Endodermal cell (in vitro differentiated cells): ENCODE data around the gene NUP98. TPM values are rescaled to one million over a fixed set of nuclear protein-coding genes. Genes with fewer than 3 reads are reported as not detected.

ENCODE experiments used
- DNase-seq: peaks from one replicate; pipeline ENCODE4 v3.0.0-alpha.2; 2017
- H3K27ac ChIP-seq: 2 replicates; pipeline ENCODE4 v1.5.1; 2013; ENCODE audit warnings: mild to moderate bottlenecking, low read depth, low read length, moderate library complexity
- H3K27me3 ChIP-seq: 2 replicates; pipeline ENCODE4 v1.6.1; 2013; ENCODE audit warnings: mild to moderate bottlenecking, low read length, moderate library complexity; ENCODE audit not compliant: insufficient read depth, control insufficient read depth, poor library complexity, severe bottlenecking
- H3K36me3 ChIP-seq: 2 replicates; pipeline ENCODE4 v1.7.0; 2013; ENCODE audit warnings: mild to moderate bottlenecking, low read length, moderate library complexity; ENCODE audit not compliant: control insufficient read depth, insufficient read depth
- H3K4me1 ChIP-seq: one replicate; pipeline ENCODE4 v1.7.0; 2013; ENCODE audit warnings: low read length; ENCODE audit not compliant: control insufficient read depth, insufficient read depth
- H3K4me3 ChIP-seq: 2 replicates; pipeline ENCODE4 v1.5.1; 2013; ENCODE audit warnings: mild to moderate bottlenecking, low read length, moderate library complexity
- H3K9ac ChIP-seq: 2 replicates; pipeline ENCODE4 v1.6.1; 2013; ENCODE audit warnings: mild to moderate bottlenecking, low read length, moderate library complexity; ENCODE audit not compliant: poor library complexity, severe bottlenecking; ENCODE audit errors: extremely low read depth
- H3K9me3 ChIP-seq: 2 replicates; pipeline ENCODE4 v1.6.1; 2013; ENCODE audit warnings: mild to moderate bottlenecking, low read length, moderate library complexity; ENCODE audit not compliant: control insufficient read depth
- H3K27ac Mint-ChIP-seq: 2 replicates; pipeline ENCODE4 v1.8.0; 2020; ENCODE audit warnings: mixed read lengths
- H3K27me3 Mint-ChIP-seq: 2 replicates; pipeline ENCODE4 v1.8.0; 2021; ENCODE audit warnings: mild to moderate bottlenecking, mixed read lengths; ENCODE audit not compliant: insufficient read depth
- H3K36me3 Mint-ChIP-seq: 2 replicates; pipeline ENCODE4 v1.8.0; 2020; ENCODE audit warnings: low read depth, mixed read lengths
- H3K4me1 Mint-ChIP-seq: 2 replicates; pipeline ENCODE4 v1.8.0; 2020; ENCODE audit warnings: mixed read lengths
- H3K4me3 Mint-ChIP-seq: 2 replicates; pipeline ENCODE4 v1.8.0; 2020; ENCODE audit warnings: mild to moderate bottlenecking, moderate library complexity, mixed read lengths
- H3K9me3 Mint-ChIP-seq: 2 replicates; pipeline ENCODE4 v1.8.0; 2020; ENCODE audit warnings: mild to moderate bottlenecking, mixed read lengths
- WGBS, 2 experiments: methylation state at CpG; one replicate each; pipeline versions ENCODE4 v1.1.5 to v1.1.7; 2013; ENCODE audit warnings: missing lambda C conversion rate in 2 of 2, mixed read lengths in 1 of 2; ENCODE audit not compliant: insufficient coverage in 1 of 2, insufficient read length in 1 of 2; 5-methylcytosine and 5-hydroxymethylcytosine counted together
- total RNA-seq, 2 donors: library from RNA; stranded (reverse); fragmentation: NEBNext Ultra II Directional in 1 of 2; extraction: Animal tissue kit (Norgen Biotek cat#: 25700) in 1 of 2; gene quantifications; 2 replicates in 1 of 2; 3 replicates in 1 of 2; pipeline ENCODE4 v1.2.1, GENCODE V29; 2021
- TF ChIP-seq, protein P1 (sequence below): fragments of 200-600 bp; sonication (generic); conservative IDR thresholded peaks from 2 replicates; pipeline ENCODE4 v1.5.0; 2021; ENCODE audit warnings: antibody characterized with exemption, mild to moderate bottlenecking

The NUP98 gene
- total RNA-seq, 2 donors from 2014 or later, result 81.6 to 92.6 TPM

DNA sequence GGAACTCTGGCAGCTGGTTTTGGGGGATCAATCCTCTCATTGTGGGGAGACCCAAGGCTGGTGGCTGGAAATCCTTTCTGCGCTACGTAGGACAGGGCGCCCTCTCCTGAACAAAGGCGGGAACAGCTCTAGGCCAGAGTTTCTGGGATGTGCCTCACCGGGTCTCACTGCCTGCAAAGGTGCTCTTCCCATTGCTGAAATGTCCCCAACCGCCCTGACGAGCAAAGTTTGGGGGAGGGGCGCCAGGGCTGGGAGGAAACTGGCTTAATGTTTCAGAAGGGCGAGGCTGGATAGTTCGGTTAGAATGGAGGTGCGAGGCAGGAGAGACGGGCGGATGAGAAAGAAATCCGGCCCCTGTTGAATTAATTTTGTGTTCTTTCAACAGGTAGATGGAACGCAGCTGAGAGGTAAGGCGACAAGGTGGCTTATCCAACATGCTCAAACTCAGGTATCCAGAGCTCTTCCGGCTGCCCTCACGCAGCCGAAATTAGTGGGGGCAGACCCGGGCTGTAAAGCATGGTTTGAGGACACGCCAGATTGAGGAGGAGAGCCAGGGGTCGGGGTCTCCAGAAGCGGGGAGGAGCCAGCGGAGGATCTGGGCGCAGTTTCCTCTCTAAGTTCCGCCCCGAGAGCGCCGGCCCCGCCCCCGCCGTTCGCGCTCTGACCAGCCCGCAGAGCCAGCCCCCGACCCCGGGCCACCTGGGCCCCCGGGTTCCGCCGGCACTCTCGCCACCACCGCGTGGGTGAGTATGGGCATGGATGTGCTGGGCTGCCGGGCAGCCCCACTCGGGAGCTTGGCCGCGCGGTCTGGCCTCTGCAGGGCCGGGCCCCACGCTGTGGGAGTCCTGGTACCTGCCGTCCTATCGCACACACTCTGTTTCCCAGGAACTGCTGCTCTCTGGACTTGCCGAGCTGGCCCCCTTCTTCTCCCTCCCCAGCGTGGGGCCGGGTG is 10.8 kb upstream of the NUP98 start, which contains the start of gene PGAP2:
Gene PGAP2, plus strand, starts transcription at position 652 of the 952 bp plus-strand sequence. CDS start 2,700 bp downstream, outside the sequence.
- WGBS, 2 experiments, result 0 to 1% methylated on average over 33 to 54 of the region's 55 CpGs
- Mint-ChIP-seq H3K4me3 (peak within 1 kb of the TSS; percentile 88), H3K27ac (peak within 1 kb of the TSS; percentile 99), H3K27me3 (no peaks in the 10 kb centered on the region), H3K4me1 (peaks cover 8% of the 10 kb centered on the region), H3K36me3 (peaks cover 5% of the 10 kb centered on the region), H3K9me3 (no peaks in the 10 kb centered on the region)
- Histone ChIP-seq H3K9me3 (no peaks in the 10 kb centered on the region), H3K9ac (peak within 1 kb of the TSS; percentile 47), H3K27me3 (no peaks in the 10 kb centered on the region), H3K4me3 (peak within 1 kb of the TSS; percentile 91), H3K36me3 (no peaks in the 10 kb centered on the region), H3K27ac (no peak within 1 kb of the TSS), H3K4me1 (no peaks in the 10 kb centered on the region)
- TF ChIP-seq, protein P1, sequence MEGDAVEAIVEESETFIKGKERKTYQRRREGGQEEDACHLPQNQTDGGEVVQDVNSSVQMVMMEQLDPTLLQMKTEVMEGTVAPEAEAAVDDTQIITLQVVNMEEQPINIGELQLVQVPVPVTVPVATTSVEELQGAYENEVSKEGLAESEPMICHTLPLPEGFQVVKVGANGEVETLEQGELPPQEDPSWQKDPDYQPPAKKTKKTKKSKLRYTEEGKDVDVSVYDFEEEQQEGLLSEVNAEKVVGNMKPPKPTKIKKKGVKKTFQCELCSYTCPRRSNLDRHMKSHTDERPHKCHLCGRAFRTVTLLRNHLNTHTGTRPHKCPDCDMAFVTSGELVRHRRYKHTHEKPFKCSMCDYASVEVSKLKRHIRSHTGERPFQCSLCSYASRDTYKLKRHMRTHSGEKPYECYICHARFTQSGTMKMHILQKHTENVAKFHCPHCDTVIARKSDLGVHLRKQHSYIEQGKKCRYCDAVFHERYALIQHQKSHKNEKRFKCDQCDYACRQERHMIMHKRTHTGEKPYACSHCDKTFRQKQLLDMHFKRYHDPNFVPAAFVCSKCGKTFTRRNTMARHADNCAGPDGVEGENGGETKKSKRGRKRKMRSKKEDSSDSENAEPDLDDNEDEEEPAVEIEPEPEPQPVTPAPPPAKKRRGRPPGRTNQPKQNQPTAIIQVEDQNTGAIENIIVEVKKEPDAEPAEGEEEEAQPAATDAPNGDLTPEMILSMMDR, result peak; percentile 85
- DNase-seq, result peak; percentile 95

- no peaks in the 10 kb centered on the region for H3K4me1 ChIP-seq
- H3K27me3 ChIP-seq, result no peaks in the 10 kb centered on the region
- H3K36me3 ChIP-seq, result no peaks in the 10 kb centered on the region
- WGBS, 2 experiments, result 74 to 96% methylated on average over 6 to 10 of the region's 11 CpGs
- no peak overlapping the region for H3K4me3 Mint-ChIP-seq
- H3K27me3 Mint-ChIP-seq, result no peaks in the 10 kb centered on the region
- no peak overlapping the region for H3K9ac ChIP-seq
- DNase-seq, result no peak
- H3K4me3 ChIP-seq, result no peak overlapping the region
- TF ChIP-seq, protein P1, result no peak
- H3K27ac ChIP-seq, result no peak overlapping the region
- no peaks in the 10 kb centered on the region for H3K36me3 Mint-ChIP-seq
- no peaks in the 10 kb centered on the region for H3K9me3 Mint-ChIP-seq
- no peaks in the 10 kb centered on the region for H3K9me3 ChIP-seq
- H3K27ac Mint-ChIP-seq, result no peak overlapping the region
- H3K4me1 Mint-ChIP-seq, result peaks cover 5% of the 10 kb centered on the region
Measured at GRCh38 chr11:3803726-3804495, 6.6 kb upstream of the NUP98 start.

- no peak for DNase-seq
- Mint-ChIP-seq H3K27ac (no peak overlapping the region), H3K27me3 (no peaks in the 10 kb centered on the region)
Measured at GRCh38 chr11:3802011-3802790, 4.8 kb upstream of the NUP98 start.

More at GRCh38 chr11:3802011-3802790, 4.8 kb upstream of the NUP98 start:
- Histone ChIP-seq H3K36me3 (no peaks in the 10 kb centered on the region), H3K27ac (no peak overlapping the region), H3K27me3 (no peaks in the 10 kb centered on the region), H3K9me3 (no peaks in the 10 kb centered on the region), H3K4me1 (no peaks in the 10 kb centered on the region), H3K9ac (no peak overlapping the region), H3K4me3 (no peak overlapping the region)
- no peaks in the 10 kb centered on the region for H3K4me1 Mint-ChIP-seq
- H3K36me3 Mint-ChIP-seq, result no peaks in the 10 kb centered on the region
- peaks cover 3% of the 10 kb centered on the region for H3K9me3 Mint-ChIP-seq
- H3K4me3 Mint-ChIP-seq, result no peak overlapping the region
- TF ChIP-seq, protein P1, result no peak
- 90 to 97% methylated on average over 4 of the region's 4 CpGs for WGBS, 2 experiments
